Measurements from ENCODE around the gene ACSS1.

ACSS1 gene

GRCh38 chr20:25013478-25014380, 44.2 kb downstream of the ACSS1 start:
- DNase-seq (ENCODE audit: low spot score): no peak
- TF ChIP-seq CTCF (IDR thresholded peaks at IDR 0.05; ENCODE audit: extremely low read depth, missing control alignments): no peak

- no peak for DNase-seq (ENCODE audit: low spot score)
- TF ChIP-seq CTCF (IDR thresholded peaks at IDR 0.05; ENCODE audit: extremely low read depth, missing control alignments): no peak
Measured at GRCh38 chr20:25012616-25013189, 45.2 kb downstream of the ACSS1 start.

- DNase-seq (ENCODE audit: low spot score): no peak
- TF ChIP-seq CTCF (IDR thresholded peaks at IDR 0.05; ENCODE audit: extremely low read depth, missing control alignments): no peak
Measured at GRCh38 chr20:25011831-25012241, 46.1 kb downstream of the ACSS1 start.

- no peak for DNase-seq (ENCODE audit: low spot score)
Measured at GRCh38 chr20:25011261-25011660, 46.7 kb downstream of the ACSS1 start.

GRCh38 chr20:25009218-25010145, 48.5 kb downstream of the ACSS1 start:
- TF ChIP-seq CTCF (IDR thresholded peaks at IDR 0.05; ENCODE audit: extremely low read depth, missing control alignments): no peak
- DNase-seq (ENCODE audit: low spot score): no peak

More at GRCh38 chr20:25011261-25011660, 46.7 kb downstream of the ACSS1 start:
- TF ChIP-seq CTCF (IDR thresholded peaks at IDR 0.05; ENCODE audit: extremely low read depth, missing control alignments): no peak

- no peak for TF ChIP-seq CTCF (IDR thresholded peaks at IDR 0.05; ENCODE audit: extremely low read depth, missing control alignments)
- DNase-seq (ENCODE audit: low spot score): no peak
Measured at GRCh38 chr20:25008388-25009217, 49.3 kb downstream of the ACSS1 start.

All from GM20000 (cell line).